ENCODE data around the gene TTLL9.

TTLL9 gene

DNA sequence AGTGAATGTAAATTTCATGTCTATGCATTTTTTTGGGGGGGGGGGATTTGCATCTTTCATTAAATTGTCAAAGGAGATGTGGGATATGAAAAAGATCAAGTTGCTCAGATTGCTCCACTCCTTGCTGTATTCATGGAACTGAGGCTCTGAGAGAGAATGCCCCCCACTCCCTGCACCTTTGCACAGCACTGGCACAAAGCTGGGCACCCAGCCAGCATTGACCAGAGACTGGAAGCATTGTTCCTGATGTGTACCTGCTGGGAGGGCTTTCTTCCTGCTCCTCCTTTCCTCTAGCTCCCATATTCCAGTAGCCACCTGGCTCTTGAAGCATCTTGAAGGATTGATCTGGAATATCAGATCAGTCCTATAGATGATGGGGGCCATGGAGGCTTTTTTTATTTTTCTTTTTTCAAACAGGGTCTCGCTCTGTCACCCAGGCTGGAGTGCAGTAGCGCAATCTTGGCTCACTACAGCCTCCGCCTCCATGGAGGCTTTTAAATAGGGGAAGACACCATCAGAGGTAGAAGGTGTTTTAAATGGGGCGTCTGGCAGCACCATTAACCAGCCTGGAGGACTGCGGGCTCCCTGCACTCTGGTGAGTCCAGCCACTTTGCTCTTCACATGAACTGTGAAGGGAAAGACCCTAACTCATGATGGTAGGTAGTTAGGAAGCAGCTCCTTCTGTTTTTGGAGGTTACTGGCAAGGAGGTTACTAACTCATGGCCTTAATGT lies 11.0 kb upstream of the TTLL9 start:
- DNase-seq (ENCODE audit: low spot score): no peak

DNA sequence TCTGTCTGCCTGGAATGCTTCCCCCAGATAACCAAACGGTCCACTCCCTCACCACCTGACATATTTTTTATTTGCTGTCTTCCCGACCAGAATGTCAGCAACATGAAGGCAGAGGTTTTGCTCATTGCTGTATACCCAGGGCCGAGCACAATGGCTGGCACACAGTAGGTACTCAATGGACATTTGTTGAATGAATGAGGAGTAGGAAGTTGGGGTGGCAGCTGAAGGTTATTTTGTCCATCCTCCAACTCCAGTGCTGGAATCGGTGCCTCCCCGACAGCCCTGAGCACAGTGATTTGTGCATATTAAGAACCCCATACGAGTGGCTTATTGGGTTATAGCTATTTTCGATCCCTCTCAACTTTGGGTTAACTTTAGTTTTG lies 10.4 kb upstream of the TTLL9 start:
- no peak for DNase-seq (ENCODE audit: low spot score)

DNA sequence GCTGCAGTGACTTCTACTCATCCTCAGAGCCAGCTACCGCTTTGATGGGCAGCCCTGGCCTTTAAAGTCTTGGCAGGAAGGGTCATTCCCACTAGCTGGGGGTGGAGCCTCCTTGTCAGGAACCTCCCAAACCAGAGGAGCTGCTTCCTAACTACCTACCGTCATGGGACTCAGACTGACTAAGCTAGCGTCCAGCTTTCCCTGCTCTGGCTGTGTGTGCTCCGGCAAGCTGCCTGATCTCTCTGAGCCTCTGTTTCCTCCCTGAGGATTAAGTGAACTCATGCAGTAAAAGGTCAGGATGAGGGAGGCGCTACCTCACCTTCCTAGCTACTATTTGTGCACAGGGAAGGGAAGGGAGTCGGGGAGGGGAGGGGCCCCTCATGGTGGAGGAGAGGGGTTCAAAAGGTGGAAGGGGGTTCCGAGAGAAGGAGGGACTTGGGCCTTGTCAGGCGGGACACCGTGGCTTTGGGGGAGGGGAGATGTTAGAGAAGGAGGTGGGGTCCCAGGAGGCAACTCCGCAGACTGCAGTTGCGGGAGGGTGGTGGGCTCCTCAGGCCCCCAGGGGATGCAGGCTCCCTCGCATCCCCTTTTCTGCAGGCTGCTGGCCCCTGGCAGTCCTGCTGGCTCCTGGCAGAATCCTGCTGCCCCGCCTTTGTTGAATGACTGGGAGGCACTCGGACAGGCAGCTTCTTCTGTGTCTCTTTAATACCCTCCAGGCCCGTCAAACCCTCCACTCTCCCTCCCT lies 9.9 kb upstream of the TTLL9 start:
- peak; percentile 82 for DNase-seq (ENCODE audit: low spot score)

DNA sequence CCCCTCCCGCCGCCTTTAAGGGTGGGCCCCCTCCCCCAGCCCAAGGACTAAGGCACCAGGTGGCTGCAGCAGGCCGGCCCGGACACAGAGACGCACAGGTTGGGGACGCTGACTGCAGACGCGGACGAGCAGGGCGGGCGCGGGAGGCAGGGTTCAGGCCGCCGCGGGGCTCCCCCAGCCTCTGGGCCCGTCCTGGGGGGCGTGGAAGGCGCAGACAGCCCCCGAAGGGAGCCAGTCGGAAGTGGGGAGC lies 9.4 kb upstream of the TTLL9 start:
- no peak for DNase-seq (ENCODE audit: low spot score)

DNA sequence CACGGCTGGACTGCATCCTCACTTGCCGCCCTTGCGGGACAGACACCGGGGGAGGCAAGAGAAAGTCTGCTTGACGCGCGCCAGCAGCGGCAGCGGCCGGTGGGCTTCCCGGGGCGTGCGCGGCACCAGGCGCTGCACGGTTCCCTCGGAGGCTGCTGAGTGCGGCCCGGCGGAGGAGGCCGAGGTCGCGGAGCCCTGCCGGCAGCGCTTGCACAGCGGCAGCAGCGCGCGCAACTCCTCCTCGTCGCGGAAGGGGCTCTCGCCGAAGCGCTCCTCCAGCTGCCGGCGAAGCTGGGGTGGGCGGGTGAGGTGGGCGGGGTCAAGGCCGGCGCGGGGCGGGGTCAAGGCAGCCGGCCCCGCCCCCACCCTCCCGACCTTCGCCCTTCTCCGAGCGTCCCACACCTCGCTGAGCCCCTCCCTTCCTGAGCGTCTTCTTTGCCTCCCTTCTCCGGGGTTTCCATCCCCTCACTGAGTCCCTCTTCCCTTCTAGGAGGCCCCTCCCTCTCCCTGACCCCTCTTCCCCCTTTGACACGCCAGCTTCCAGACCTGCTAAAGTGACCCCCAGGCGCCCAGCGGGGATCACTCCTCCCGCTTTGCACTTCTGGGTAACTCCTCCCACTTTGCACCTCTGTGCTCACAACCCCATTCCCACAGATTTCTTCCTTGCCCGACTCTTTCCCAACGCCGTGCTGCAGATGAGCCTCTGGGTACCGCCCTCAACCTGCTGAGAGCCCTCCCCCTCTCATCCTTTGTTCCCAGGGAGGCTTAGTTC lies 8.9 kb upstream of the TTLL9 start:
- DNase-seq (ENCODE audit: low spot score): peak; percentile 93

DNA sequence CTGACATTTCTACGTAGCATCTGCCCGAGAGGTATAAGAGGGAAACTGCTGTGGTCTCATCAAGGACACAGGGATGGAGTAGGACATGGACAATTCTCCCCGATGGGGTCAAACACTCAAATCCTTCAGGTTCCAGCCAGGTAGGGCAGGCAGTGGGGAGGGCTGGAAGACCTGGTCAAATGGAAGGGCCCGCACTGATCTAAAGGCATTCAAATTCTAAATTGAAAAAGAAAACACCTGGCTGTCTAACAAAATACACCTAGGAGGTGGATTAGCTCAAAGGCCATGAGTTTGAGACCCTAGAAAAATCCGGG lies 8.3 kb upstream of the TTLL9 start:
- no peak for DNase-seq (ENCODE audit: low spot score)

DNA sequence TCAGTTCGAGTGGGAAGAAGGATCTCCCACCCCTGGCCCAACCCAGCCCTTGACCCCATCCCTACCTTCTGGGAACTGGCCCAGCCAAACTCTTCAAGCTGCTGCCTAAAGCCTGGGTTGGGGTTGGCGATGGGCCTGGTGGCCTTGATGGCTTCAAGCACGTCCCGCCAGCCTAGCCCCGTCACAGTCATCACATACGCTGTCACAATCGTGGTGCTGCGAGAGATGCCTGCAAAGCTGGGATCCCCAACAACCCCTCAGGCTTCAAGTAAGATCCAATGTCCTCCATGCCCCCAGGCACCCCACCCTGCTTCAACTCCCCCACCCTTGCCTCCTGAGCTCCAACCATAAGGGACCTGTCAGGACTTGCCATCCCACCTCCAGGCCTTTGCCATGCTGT lies 7.9 kb upstream of the TTLL9 start:
- DNase-seq (ENCODE audit: low spot score): no peak

DNA sequence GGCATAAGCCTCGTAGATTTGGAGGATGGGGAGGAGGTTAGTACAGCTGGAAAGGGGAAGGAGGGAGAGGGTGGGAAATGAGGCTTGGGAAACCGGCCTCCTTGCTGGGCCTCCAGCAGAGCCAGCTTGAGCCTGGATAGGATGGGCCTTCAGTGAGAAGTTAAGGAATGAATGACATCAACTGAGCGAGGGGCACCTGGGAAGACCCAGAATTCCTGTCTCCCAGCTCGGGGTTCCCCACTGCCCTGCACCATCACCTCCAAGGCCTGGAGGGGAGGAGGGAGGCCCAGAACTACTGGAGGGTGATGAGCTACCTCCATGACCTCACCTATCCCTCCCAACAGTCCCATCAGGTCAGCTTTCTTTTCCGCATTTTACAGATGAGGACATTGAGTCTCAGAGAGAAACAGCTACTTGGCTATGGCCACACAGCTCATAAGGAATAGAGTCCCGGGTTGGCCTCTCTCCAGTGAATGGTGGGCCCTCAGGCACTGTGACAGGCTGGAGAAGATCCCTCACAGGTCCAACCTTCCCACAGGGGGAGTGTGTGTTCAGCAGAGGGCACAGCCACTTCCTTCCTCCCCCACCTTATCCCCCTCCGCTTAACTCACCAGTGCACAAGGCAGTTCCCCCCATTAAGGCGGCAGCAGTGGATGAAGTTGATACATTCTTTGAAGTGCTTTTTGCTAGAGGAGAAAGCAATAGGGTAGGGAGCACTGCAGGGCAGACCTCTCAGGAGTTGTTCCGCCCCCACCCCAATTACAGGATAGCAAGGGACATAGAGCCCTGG lies 6.9 kb upstream of the TTLL9 start:
- DNase-seq (ENCODE audit: low spot score): no peak

DNA sequence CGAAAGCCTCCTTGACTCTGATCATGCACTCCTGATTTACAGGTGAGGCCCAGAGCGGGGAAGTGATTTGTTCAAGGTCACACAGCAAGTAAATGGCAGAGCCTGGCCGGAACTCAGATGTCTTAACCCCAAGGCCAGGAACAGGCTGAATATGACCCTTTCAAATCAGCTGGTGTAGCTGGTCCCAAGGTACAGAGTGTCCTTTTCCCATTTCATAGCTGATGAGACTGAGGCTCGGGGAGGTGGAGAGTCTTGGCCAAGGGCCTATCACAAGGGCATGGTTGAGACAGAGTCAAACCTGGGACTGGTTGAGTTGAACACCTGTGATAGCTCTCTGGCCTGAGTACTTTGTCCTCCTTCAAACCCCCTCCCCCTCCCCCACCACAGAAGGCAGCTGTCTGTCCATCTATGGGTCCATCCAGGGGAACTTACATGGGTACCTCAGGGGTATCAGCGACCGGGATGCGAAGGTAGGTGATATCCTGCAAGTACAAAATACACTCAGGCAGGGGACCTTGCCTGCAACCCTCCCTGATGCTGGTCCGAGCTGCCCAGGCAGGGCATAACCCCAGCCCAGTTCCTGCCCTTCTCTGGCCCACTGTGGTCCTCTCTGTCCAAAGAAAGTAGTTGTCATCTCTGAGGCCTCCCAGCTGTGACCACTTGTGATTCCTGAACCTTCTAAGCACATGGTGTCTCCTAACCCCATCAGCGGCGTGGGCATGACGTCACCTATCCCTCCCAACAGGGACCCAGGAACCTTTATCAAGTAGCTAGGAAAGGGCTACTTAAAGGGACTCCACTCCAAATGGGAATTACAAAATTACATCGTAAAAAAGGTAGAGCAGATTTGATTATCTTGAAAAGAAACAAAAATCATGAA lies 5.7 kb upstream of the TTLL9 start:
- DNase-seq (ENCODE audit: low spot score): peak; percentile 39

DNA sequence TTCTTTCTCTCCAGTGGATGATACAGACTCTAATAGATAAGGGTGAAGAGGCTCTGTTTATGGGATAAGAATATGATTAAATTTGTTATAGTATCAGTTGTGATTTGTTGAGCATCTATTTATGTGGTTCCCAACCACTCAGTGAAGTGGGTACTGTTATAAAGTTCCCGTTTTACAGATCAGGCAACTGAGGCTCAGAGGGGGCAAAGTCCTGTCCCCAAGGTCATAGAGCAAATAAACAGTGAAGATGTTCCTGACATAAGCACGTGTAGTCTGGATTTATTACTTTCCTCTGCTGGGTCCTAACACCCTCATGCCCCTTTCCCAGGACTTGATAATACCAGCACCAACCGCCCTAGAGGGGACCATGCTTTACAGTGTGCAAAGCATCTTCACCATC lies 4.2 kb upstream of the TTLL9 start:
- DNase-seq (ENCODE audit: low spot score): no peak

DNA sequence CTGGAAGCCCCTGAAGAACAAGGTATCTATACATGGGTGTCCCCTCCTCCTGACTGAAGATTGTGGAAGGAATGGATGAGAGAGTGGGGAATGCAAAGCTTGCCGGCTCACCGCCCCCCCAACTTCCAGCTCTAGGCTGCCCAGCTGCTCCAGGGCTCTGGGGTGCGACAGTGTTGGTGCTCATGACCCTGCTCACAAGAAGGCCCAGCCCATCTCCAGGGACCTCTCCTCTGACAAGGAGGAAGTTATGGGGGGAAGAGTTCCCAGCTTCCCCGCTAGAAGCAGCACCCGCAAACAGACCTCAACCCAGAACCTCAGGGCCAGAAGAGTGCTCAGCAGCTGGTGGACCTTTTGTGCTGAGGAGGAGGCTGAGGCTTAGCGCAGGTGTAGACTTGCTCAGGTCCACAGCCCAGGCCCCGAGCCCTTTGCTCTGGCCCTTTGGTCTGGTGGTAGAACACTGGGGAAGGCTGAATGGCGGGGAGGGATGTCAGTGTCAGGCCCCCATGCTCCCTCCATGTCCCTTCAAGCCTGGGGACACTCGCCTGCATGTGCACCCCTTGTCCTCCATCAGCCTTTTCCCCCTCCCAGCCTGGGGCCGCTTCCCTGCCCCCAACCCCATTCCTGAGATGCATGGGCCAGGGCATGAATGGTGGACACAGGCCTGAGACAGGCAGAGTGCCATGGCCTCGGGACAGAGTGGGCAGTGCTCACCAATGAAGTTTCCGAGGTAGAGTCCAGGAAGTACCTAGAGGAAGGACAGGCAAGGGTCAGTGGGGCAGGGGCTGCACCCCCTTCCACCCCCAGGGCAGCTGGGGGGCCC lies 1.4 kb upstream of the TTLL9 start:
- DNase-seq (ENCODE audit: low spot score): peak; percentile 43

DNA sequence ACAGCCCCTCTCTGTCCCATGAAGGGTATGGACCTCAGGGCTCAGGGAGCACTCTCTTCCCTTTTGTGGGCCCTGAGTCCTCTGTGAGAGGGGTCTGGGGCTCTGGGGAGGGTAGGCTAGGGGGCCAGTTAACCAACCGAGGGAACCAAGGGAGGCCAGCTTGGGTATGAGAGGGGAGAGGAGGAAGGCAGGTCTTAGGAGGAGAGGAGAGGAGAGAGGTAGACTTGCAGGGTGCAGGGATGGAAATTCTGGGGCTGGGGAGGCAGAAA lies 827 bp upstream of the TTLL9 start:
- no peak for DNase-seq (ENCODE audit: low spot score)

DNA sequence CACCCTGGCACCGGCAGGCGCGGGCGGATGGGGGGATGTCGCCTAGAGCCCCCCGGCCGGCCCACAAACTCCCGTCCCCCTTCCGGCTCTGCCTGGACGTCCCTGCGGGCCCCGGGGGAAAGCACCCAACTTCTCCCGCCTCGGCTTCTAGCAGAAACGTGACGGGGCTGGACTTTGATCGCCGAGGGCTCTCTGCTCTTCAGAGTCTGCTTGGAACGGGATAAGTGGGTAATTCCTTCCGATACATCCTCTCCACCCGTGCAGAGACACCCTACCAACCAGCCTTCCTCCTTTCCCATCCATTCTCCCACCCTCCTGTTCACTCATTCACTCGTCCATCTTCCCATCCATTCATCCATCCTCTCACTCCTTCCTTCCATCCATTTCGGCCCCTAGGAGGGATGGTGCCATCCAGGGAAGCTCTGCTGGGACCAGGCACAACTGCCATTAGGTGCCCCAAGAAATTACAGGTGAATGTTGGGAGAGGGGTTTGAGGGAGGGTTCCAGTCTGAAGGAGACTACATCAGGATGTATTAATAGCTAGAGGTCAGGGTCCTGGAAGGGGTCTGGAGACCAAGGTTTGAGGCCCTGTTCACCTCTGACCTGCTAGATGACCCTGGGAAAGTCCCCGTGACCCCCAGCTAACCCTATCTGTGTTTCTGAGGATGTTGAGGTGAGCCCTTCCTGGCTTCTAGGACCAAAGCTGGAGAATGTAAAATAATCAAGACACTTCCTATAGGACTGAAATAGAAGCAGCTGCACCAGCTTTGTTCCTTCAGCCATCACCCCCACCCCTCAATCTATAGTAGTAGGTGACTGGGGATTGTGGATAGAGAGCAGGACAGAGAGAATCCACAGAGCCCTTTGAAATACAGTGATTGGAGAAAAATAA lies 538 bp downstream of the TTLL9 start:
- DNase-seq (ENCODE audit: low spot score): peak; percentile 60

DNA sequence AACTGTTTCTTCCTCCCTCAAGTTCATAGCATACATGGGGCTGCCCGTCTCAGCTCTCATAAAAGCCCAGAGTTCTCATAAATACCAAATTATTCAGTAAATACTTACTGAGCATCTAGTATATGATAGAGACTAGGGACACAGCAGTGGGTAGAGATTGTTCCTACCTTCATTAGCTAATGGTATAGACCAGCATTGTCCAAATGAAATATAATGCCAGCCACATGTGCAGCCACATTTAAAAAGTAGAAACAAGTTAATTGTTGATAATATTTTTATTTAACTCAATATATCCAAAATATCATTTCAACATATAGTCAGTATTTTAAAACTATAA lies 1.2 kb downstream of the TTLL9 start:
- DNase-seq (ENCODE audit: low spot score): no peak

DNA sequence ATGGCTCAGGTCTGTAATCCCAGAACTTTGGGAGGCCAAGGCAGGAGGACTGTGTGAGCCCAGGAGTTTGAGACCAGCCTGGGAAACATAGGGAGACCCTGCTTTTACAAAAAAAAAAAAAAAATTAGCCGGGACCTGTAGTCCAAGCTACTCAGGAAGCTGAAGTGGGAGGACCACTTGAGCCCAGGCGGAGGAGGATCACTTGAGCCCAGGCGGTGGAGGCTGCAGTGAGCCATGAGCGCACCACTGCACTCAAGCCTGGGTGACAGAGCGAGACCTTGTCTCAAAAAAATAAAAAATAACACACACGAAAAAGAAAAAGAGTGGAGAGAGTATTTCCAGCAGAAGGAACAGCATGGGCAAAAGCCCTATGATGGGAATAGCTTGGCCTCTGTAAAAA lies 2.0 kb downstream of the TTLL9 start:
- DNase-seq (ENCODE audit: low spot score): no peak

DNA sequence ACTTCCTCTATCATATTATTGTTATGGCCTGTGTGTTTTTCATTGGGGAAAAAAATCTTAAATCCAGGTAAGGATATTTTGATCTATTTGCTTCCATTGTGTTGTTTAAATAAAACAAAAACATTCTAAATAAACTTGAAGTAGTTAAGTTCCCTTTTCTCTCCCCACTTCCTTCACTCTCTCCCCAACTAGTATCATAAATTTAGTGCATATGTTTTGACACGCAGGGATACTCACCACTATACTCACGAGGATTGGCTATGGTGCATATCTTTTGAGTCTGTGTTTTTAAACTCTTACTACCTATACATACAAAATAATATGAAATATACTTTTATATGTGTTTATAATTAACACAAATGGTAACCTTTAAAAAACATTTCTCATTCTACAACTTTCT lies 5.2 kb downstream of the TTLL9 start:
- DNase-seq (ENCODE audit: low spot score): no peak

DNA sequence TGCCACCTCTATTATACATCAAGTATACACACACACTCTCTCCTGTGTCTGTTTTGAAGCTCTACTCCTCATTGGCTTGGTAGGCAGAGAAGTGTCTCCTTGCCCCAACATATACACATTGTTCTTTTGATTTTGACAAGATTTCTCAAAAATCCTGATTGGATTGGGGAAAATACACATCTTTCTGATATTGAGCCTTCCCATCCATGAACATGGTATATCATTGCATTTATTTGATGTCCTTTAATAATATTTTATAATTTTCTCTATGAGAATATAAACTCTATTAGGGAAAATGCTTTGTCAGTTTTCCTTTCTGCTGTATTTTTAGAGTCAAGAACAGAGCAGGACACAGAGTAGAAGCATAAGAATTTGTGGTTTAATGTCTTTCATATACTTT lies 7.2 kb downstream of the TTLL9 start:
- DNase-seq (ENCODE audit: low spot score): no peak

DNA sequence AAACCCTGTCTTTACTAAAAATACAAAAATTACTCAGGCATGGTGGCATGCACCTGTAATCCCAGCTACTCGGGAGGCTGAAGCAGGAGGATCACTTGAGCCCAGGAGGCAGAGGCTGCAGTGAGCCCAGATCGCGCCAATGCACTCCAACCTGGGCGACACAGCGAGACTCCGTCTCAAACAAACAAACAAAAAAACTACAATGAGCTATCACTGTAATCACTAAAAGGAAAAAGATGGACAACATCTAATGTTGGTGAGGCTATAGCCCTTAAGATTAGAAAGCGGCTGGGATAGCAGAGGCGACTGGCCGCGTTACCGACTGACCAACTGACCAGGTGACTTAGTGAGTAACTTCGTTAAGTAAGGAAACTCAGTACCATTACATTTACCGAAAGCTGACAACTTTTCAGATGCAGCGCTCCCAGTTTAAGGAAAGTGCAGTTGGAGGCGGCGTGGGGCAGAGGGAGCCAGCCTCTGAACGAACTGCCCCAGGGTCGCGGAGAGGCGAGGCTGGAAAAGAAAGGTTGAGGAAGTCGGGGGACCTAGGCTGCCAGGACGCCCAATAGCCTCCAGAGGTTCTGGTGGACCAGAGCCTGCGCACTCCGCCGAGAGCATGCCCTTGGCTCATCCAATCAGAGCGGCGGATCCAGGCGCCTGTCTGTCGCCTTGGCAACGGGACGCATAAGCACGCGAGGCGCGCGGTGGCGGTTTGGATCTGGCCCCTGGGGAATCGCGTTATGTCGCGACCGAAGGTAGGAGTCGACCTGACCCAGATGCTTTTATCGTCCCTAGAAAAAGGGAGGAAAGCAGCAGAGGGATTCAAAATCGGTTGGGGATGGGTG lies 8.9 kb downstream of the TTLL9 start:
- peak; percentile 97 for DNase-seq (ENCODE audit: low spot score)

DNA sequence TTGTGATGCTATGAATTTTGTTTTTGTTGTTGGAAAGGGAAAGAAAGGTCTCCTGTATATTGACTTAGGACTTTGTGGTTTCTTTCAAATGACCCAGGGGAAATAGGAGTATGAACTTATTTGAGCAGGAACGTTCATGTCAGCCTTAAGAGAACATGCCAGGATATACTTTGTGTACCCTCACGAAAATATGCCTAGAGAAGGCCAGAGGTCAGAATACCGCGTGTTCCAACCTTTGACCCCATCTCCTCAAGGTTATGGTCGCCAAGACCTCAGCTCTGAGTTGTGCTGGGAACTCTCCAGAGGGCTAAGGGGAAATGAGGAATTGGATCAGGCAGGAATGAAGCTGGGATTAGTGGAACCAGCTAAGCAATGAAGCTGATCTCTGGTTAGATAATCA lies 11.5 kb downstream of the TTLL9 start:
- DNase-seq (ENCODE audit: low spot score): peak; percentile 11
